Psoas muscle (tissue), 8 donors: ENCODE data around the gene TMEM217. TPM values are rescaled to one million over a fixed set of nuclear protein-coding genes. Genes with fewer than 3 reads are reported as not detected.
A peak's percentile ranks its signal among the peaks of the same experiment; 100 is the strongest.

Experiments used
- ATAC-seq, 4 donors: fragments of 200-7000 bp; cut with Tn5 transposase; one replicate each; pipeline ENCODE4 v1.9.1; 2020; ENCODE audit warnings: moderate library complexity in 3 of 4, mild to moderate bottlenecking in 2 of 4
- DNase-seq, 2 donors: peaks; one replicate each; pipeline ENCODE4 v3.0.0-alpha.2; 2020
- H3K27ac ChIP-seq: fragments of 200-600 bp; one replicate; pipeline ENCODE4 v1.8.0; 2022
- H3K27me3 ChIP-seq, 3 donors: fragments of 200-600 bp in 1 of 3; one replicate each; pipeline versions ENCODE4 v1.6.1 to v1.8.0; 2013 to 2022; ENCODE audit warnings: low read length in 2 of 3, mild to moderate bottlenecking in 2 of 3, moderate library complexity in 1 of 3; ENCODE audit not compliant: insufficient read depth in 3 of 3
- H3K36me3 ChIP-seq, 2 donors: fragments of 200-600 bp in 1 of 2; one replicate each; pipeline versions ENCODE4 v1.6.1 to v1.8.0; 2013 to 2022; ENCODE audit warnings: low read depth in 1 of 2, mild to moderate bottlenecking in 1 of 2, moderate library complexity in 1 of 2; ENCODE audit not compliant: insufficient read depth in 1 of 2
- H3K4me1 ChIP-seq: fragments of 200-600 bp; one replicate; pipeline ENCODE4 v1.8.0; 2022
- H3K4me3 ChIP-seq: fragments of 200-600 bp; one replicate; pipeline ENCODE4 v1.8.0; 2022; ENCODE audit warnings: mild to moderate bottlenecking
- H3K9me3 ChIP-seq: fragments of 200-600 bp; one replicate; pipeline ENCODE4 v1.8.0; 2022
- WGBS, 3 donors: extraction: QIAGEN DNeasy Blood & Tissue Kit; methylation state at CpG; one replicate each; pipeline versions ENCODE4 v1.1.6 to v1.1.7; 2013; 5-methylcytosine and 5-hydroxymethylcytosine counted together
- intact Hi-C, 2 donors: fragments of 100-400 bp; cut with DNase I; formaldehyde crosslinking; loops; one replicate each; pipeline versions ENCODE4 v1.11.0 to v1.14.2; 2022
- polyA plus RNA-seq, 3 donors: library from polyadenylated mRNA; stranded (reverse); fragments of 200-250 nt; gene quantifications; one replicate each; pipeline ENCODE4 v1.2.3, GENCODE V29; 2013
- total RNA-seq, 4 donors: library from RNA; stranded (reverse); fragmentation: NEBNext Ultra II Directional in 2 of 4; extraction: Animal tissue kit (Norgen Biotek cat#: 25700) in 2 of 4; gene quantifications; one replicate each; pipeline versions ENCODE4 v1.2.1 to v1.2.4, GENCODE V29; 2021 to 2023
- TF ChIP-seq, protein P1 (sequence below): fragments of 200-600 bp; IDR thresholded peaks from one replicate; pipeline ENCODE4 v1.8.0; 2022; ENCODE audit warnings: antibody characterized with exemption
- donor health status: healthy with polysubstance abuse.
- donor health status: DM: no; HTN: no; CAD: no; lungs with moderate emphysema.
- donor health status: Bipolar disorder and iron deficiency.
- donor health status: healthy.
- donor health status: DM: yes; HTN: yes; CAD: no.
- donor health status: DM: no; HTN: no; CAD: no.
- donor health status: DM: no; HTN: no; CAD: no.
- donor health status: DM: yes; HTN: yes; CAD: no.

The TMEM217 gene
- total and polyA plus RNA-seq, 7 donors = 0.05 to 4.3 (median 0.31) TPM; not detected in 1

- Histone ChIP-seq H3K36me3 (peaks cover 8 to 36% of the 10 kb centered on the region in 2 donors), H3K27ac (peak overlapping the region; percentile 56), H3K4me1 (peaks cover 10% of the 10 kb centered on the region), H3K4me3 (peak overlapping the region; percentile 97), H3K9me3 (no peaks in the 10 kb centered on the region), H3K27me3 (no peaks in the 10 kb centered on the region)
- WGBS, 3 donors = 81 to 91% (median 87%) methylated on average over 10 of the region's 10 CpGs
- TF ChIP-seq, protein P1, sequence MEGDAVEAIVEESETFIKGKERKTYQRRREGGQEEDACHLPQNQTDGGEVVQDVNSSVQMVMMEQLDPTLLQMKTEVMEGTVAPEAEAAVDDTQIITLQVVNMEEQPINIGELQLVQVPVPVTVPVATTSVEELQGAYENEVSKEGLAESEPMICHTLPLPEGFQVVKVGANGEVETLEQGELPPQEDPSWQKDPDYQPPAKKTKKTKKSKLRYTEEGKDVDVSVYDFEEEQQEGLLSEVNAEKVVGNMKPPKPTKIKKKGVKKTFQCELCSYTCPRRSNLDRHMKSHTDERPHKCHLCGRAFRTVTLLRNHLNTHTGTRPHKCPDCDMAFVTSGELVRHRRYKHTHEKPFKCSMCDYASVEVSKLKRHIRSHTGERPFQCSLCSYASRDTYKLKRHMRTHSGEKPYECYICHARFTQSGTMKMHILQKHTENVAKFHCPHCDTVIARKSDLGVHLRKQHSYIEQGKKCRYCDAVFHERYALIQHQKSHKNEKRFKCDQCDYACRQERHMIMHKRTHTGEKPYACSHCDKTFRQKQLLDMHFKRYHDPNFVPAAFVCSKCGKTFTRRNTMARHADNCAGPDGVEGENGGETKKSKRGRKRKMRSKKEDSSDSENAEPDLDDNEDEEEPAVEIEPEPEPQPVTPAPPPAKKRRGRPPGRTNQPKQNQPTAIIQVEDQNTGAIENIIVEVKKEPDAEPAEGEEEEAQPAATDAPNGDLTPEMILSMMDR = no peak
- no peak for ATAC-seq
- DNase-seq = no peak
- intact Hi-C loops = loop anchor here (5.0 to 10.0 kb wide), 2 partner anchors 42 to 410 kb away; no protein-coding TSS in a partner anchor
These were observed 83.2 kb downstream of the TMEM217 start for GRCh38 chr6:37174515-37175331.

DNA sequence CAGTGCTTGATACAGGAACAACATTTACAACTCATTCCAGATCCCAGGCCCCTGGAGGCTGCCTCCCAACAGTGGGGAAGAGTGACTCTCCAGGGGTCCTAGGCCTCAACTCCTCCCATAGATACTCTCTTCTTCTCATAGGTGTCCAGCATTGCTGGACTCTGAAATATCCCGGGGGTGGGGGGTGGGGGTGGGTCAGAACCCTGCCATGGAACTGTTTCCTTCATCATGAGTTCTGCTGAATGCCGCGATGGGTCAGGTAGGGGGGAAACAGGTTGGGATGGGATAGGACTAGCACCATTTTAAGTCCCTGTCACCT is 83.8 kb downstream of the TMEM217 start:
- Histone ChIP-seq H3K27ac (peak overlapping the region; percentile 56), H3K9me3 (no peaks in the 10 kb centered on the region), H3K36me3 (peaks cover 8 to 36% of the 10 kb centered on the region in 2 donors), H3K4me1 (peaks cover 10% of the 10 kb centered on the region), H3K4me3 (peak overlapping the region; percentile 97), H3K27me3 (no peaks in the 10 kb centered on the region)
- intact Hi-C loops = loop anchor here (5.0 to 10.0 kb wide), 2 partner anchors 42 to 409 kb away; no protein-coding TSS in a partner anchor
- WGBS, 3 donors = 87 to 95% (median 93%) methylated on average over 3 of the region's 3 CpGs
- no peak for DNase-seq
- TF ChIP-seq, protein P1 = no peak
- no peak for ATAC-seq

DNA sequence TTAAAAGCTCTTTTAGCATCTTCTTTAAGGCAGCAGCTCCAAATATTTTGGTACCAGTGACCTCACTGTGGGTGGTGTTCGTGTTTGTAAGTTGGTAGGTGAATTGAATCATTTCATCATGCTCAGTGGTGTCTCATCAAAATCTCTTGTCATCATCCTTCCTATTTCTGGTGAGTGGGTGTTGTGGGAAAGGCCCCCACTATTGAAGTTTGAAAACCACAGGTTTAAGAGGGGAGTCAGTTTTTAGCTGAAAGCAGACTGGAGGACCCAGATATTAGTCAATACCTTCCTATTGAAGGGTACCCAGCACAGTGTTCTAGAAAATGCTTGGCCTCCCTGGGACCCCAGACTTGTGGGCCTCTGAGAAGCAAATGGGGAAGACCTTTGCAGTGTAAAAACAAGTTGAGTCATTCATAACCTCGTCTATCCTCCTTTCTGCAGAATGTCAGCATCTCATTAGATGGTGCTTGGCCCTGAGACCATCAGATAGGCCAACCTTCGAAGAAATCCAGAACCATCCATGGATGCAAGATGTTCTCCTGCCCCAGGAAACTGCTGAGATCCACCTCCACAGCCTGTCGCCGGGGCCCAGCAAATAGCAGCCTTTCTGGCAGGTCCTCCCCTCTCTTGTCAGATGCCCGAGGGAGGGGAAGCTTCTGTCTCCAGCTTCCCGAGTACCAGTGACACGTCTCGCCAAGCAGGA is 84.3 kb downstream of the TMEM217 start:
- ATAC-seq (no peak), DNase-seq (no peak)
- Histone ChIP-seq H3K4me1 (peaks cover 10% of the 10 kb centered on the region), H3K36me3 (peaks cover 8 to 36% of the 10 kb centered on the region in 2 donors), H3K27me3 (no peaks in the 10 kb centered on the region), H3K9me3 (no peaks in the 10 kb centered on the region), H3K27ac (peak overlapping the region; percentile 56), H3K4me3 (peak overlapping the region; percentile 97)
- intact Hi-C loops = loop anchor here (2.0 to 10.0 kb wide), 4 partner anchors 35 to 409 kb away; no protein-coding TSS in a partner anchor
- whole genome bisulfite sequencing, 3 donors = 77 to 84% (median 80%) methylated on average over 9 of the region's 9 CpGs
- TF ChIP-seq, protein P1 = no peak

DNA sequence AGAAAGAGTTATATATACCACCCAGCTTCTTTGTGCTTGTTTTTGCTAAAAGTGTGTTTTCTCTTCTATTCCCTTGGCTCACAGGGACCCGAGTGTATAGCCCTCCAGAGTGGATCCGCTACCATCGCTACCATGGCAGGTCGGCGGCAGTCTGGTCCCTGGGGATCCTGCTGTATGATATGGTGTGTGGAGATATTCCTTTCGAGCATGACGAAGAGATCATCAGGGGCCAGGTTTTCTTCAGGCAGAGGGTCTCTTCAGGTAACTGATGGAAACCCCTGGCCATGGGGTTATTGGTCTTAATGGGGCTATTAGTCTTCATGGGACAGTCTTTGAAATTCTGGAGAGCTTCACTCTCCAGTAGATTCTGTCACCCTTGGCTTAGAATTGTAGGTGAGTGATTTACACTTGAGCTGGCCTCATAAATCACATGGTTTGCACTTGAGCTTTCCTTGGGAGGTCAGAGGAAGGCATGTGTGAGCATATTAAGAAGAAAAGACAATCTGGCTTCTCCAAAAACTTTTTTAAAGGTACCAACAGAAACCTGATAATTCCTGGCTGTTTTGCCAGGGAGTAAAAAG is 84.9 kb downstream of the TMEM217 start:
- intact Hi-C loops = loop anchor here (1.0 to 10.0 kb wide), 5 partner anchors 36 to 408 kb away; no protein-coding TSS in a partner anchor
- H3K27ac ChIP-seq = peak overlapping the region; percentile 94
- ATAC-seq (no peak), DNase-seq (no peak)
- H3K4me3 ChIP-seq = peak overlapping the region; percentile 97
- WGBS, 3 donors = 83 to 87% (median 83%) methylated on average over 7 of the region's 7 CpGs
- TF ChIP-seq, protein P1 = no peak
- no peaks in the 10 kb centered on the region for H3K27me3 ChIP-seq
- H3K9me3 ChIP-seq = no peaks in the 10 kb centered on the region
- peaks cover 8 to 36% of the 10 kb centered on the region in 2 donors for H3K36me3 ChIP-seq
- H3K4me1 ChIP-seq = peaks cover 10% of the 10 kb centered on the region
